HG02981 (cell line): ENCODE data around the gene KISS1.

ENCODE experiments used
- ATAC-seq: cut with Tn5 transposase; IDR thresholded peaks from one replicate; pipeline ENCODE4 v1.9.1; 2021; ENCODE audit warnings: mild to moderate bottlenecking, moderate library complexity; ENCODE audit not compliant: unreplicated experiment

The KISS1 gene

DNA sequence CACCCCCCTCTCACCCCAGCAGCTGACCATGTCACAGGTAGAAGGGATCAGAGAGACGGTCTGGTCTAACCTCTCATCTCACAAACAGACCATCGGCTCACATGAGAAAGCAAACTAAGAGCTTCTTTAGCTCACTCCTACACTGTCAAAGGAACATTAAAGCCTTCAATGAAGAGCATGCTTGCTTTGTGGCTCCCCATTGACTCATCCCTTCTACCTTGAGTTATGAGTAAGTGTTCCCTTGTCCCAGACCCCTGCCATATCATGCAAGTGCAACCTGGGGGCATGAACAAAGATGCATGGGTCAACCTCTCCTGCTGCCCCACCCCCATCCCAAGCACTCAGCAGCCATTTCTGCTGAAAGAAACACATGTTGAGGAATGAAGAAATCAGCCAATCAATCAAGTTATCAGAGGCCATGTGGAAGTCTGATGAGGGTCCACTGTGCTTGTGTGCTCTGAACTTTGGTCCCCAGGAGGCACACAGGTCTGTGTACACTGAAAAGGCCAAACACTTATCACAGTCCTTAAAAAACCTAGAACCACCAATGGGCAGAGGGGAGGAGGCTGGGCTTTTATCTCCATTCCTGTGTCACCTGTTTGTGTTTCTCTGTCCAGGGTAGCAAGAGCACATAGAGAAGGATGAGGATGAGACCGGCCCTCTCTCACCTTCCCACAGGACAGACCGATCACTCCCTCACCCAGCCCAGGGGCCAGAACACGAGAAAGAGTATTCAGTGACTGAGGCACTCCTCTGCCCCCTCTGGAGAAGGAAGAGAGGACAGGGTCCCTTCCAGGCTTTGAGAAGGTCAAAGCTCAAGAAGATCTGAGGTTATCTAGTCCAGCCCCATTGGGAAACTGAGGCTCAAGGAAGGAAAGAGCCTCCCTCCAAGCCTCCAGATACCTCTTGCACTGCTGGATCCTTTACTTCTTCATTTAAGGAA lies 54.0 kb downstream of the KISS1 start:
- ATAC-seq, result no peak

DNA sequence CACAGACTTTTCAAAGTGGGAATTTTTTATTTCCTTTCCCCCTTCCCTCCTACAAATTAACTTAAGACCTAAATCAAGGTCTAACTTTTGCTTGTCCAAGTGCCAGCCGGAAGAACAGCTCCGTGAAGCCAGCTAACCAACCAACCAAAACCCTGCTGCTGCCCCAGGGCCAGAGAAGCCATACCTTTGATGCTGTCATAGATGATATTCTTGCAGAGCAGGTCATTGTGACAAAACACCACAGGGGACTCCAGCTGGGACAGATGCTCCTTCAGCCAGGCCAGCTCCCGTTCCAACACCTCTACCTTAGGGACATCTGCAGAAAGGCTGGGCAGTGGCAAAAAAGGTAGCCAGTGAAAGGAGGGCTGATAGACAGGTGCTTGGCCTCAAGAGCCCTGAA lies 55.2 kb downstream of the KISS1 start:
- ATAC-seq, result no peak
